Epithelial cell of alveolus of lung (primary cell): ENCODE results near the gene ZNF71. TPM values are rescaled to one million over a fixed set of nuclear protein-coding genes. Genes with fewer than 3 reads are reported as not detected.

ENCODE experiments used
- total RNA-seq: library from RNA; depleted of rRNA; stranded (reverse); fragments of >200 nt; gene quantifications from 2 replicates; pipeline ENCODE4 v1.2.1, GENCODE V29; 2015

ZNF71 gene
- total RNA-seq: 7.0 and 11.7 TPM in 2 replicates

GRCh38 chr19:56594783-56595547 lies at the start of gene ZNF71:
Gene ZNF71 (plus strand): TSS chr19:56595302. CDS start chr19:56601559, 6,257 bp downstream.

GRCh38 chr19:56567274-56568120 lies 27.6 kb upstream of the ZNF71 start, which contains the start of gene ZNF470:
Gene ZNF470 (plus strand): TSS chr19:56567468. CDS start chr19:56570312, 2,844 bp downstream.

GRCh38 chr19:56642711-56643459 lies 47.8 kb downstream of the ZNF71 start, which contains the start of gene SMIM17:
Gene SMIM17 (plus strand): TSS chr19:56643159. CDS start chr19:56645668, 2,509 bp downstream.

GRCh38 chr19:56671613-56671994 lies 76.5 kb downstream of the ZNF71 start, which contains the start of gene ZNF835:
Gene ZNF835 (minus strand): TSS chr19:56671757. CDS start chr19:56665198, 6,559 bp downstream.

Other genes with a start within 250 kb of the ZNF71 start
- 1.2 and 5.7 TPM in 2 replicates for gene ZNF582, start 201.8 kb upstream of the ZNF71 start, total RNA-seq
- gene ZNF583, start 191.0 kb upstream of the ZNF71 start, total RNA-seq: 2.8 and 3.0 TPM in 2 replicates
- gene ZNF667, start 118.0 kb upstream of the ZNF71 start, total RNA-seq: 2.8 and 5.3 TPM in 2 replicates
- 0.52 and 3.1 TPM in 2 replicates for gene ZNF471, start 87.4 kb upstream of the ZNF71 start, total RNA-seq
- gene ZFP28, start 56.4 kb upstream of the ZNF71 start, total RNA-seq: 4.2 and 6.1 TPM in 2 replicates
- gene ZNF470, start 27.8 kb upstream of the ZNF71 start, total RNA-seq: 1.9 and 4.6 TPM in 2 replicates
- gene SMIM17, start 47.9 kb downstream of the ZNF71 start, total RNA-seq: 3.0 TPM in 1 of 2 replicates, not detected in the other
- gene ZNF835, start 76.5 kb downstream of the ZNF71 start, total RNA-seq: 0.13 and 0.64 TPM in 2 replicates
- 1.4 and 2.2 TPM in 2 replicates for gene PEG3, start 245.4 kb downstream of the ZNF71 start, total RNA-seq
- 0.08 TPM in 1 of 2 replicates, not detected in the other for gene ZIM2, start 245.4 kb downstream of the ZNF71 start, total RNA-seq